Measurements from ENCODE around the gene TBC1D9B. TPM values are rescaled to one million over a fixed set of nuclear protein-coding genes. Genes with fewer than 3 reads are reported as not detected.

The TBC1D9B gene
- total and polyA plus RNA-seq, 4 experiments from 2014 or later, result 9.3 to 85.0 (median 61.1) TPM

DNA sequence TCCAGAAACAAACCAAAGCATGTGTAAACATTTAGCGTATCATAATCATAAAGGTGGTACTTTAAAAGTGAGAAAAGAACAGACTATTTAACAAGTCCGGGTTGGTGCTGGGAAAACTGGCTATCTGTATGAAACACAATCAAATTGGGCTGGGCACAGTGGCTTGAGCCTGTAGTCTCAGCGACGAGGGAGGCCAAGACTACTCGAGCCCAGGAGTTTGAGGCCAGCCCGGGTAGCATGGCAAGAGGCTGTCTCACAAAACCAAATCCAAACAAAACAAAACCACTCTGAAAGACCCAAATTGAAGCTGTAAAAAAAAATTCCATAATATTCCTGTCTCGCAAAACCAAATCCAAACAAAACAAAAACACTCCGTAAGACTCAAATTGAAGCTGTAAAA, 53.3 kb downstream of the TBC1D9B start:
- Mint-ChIP-seq H3K27ac (peak overlapping the region in 1 of 7 donors; percentile 72), H3K4me1 (peaks cover 8 to 34% (median 15%) of the 10 kb centered on the region in 4 donors), H3K27me3 (no peaks in the 10 kb centered on the region), H3K9me3 (no peaks in the 10 kb centered on the region), H3K4me3 (no peak overlapping the region), H3K36me3 (peaks cover 23 to 25% of the 10 kb centered on the region in 2 donors)
- H3K4me3 ChIP-seq (ENCODE audit: low read length in 2 of 2), result no peak overlapping the region
- intact Hi-C loops (cut with micrococcal nuclease), result no loop called here
- no peaks in the 10 kb centered on the region for H3K27me3 ChIP-seq (ENCODE audit: insufficient read depth, low read length)
- no peak for DNase-seq
- POLR2A ChIA-PET (ENCODE audit: partially characterized antibody), result no interaction called here
- CTCF ChIA-PET (ENCODE audit: partially characterized antibody), result interaction anchor here (0.5 kb wide), 1 partner anchor 151 kb away, joined by 3 read pairs; no protein-coding TSS in a partner anchor
- H3K36me3 ChIP-seq (ENCODE audit: insufficient read depth, low read length), result peaks cover 31% of the 10 kb centered on the region
- peaks cover 10% of the 10 kb centered on the region for H3K4me1 ChIP-seq (ENCODE audit: insufficient read depth, low read length)
- no peaks in the 10 kb centered on the region for H3K9me3 ChIP-seq (ENCODE audit: control insufficient read depth in 1 of 2, low read length in 2 of 2)
- no peak overlapping the region for H3K27ac ChIP-seq (ENCODE audit: low read depth, low read length)

- ChIA-PET POLR2A (ENCODE audit: partially characterized antibody) (no interaction called here), CTCF (ENCODE audit: partially characterized antibody) (interaction anchor here (1.2 kb wide), 1 partner anchor 16 kb away, joined by 3 read pairs; no protein-coding TSS in a partner anchor)
- no peak overlapping the region for H3K4me3 ChIP-seq (ENCODE audit: low read length in 2 of 2)
- intact Hi-C loops (cut with micrococcal nuclease), result no loop called here
- Mint-ChIP-seq H3K27me3 (no peaks in the 10 kb centered on the region), H3K9me3 (no peaks in the 10 kb centered on the region), H3K4me3 (no peak overlapping the region), H3K4me1 (peaks cover 8 to 26% (median 11%) of the 10 kb centered on the region in 4 donors), H3K27ac (peak overlapping the region in 1 of 7 donors; percentile 51), H3K36me3 (peaks cover 18 to 24% of the 10 kb centered on the region in 2 donors)
- peaks cover 41% of the 10 kb centered on the region for H3K36me3 ChIP-seq (ENCODE audit: insufficient read depth, low read length)
- peaks cover 6% of the 10 kb centered on the region for H3K4me1 ChIP-seq (ENCODE audit: insufficient read depth, low read length)
- no peaks in the 10 kb centered on the region for H3K27me3 ChIP-seq (ENCODE audit: insufficient read depth, low read length)
- no peak overlapping the region for H3K27ac ChIP-seq (ENCODE audit: low read depth, low read length)
- DNase-seq, result no peak
- no peaks in the 10 kb centered on the region for H3K9me3 ChIP-seq (ENCODE audit: control insufficient read depth in 1 of 2, low read length in 2 of 2)
These were observed 54.6 kb downstream of the TBC1D9B start for GRCh38 chr5:179852993-179853547.

- no peak overlapping the region for H3K4me3 ChIP-seq (ENCODE audit: low read length in 2 of 2)
- Mint-ChIP-seq H3K36me3 (peaks cover 43 to 66% of the 10 kb centered on the region in 2 donors), H3K4me3 (no peak overlapping the region), H3K27ac (peak overlapping the region in 3 of 7 donors; percentile 41 to 66 (median 58)), H3K27me3 (no peaks in the 10 kb centered on the region), H3K4me1 (peaks cover 7 to 12% (median 8%) of the 10 kb centered on the region in 4 donors), H3K9me3 (peaks cover 0 to 7% (median 2%) of the 10 kb centered on the region in 8 donors)
- DNase-seq, result no peak
- intact Hi-C loops (cut with micrococcal nuclease), result no loop called here
- CTCF ChIA-PET (ENCODE audit: partially characterized antibody), result interaction anchor here (0.5 kb wide), 1 partner anchor 98 kb away, joined by 3 read pairs; no protein-coding TSS in a partner anchor
- peaks cover 32% of the 10 kb centered on the region for H3K36me3 ChIP-seq (ENCODE audit: insufficient read depth, low read length)
- no peaks in the 10 kb centered on the region for H3K27me3 ChIP-seq (ENCODE audit: insufficient read depth, low read length)
- H3K9me3 ChIP-seq (ENCODE audit: control insufficient read depth in 1 of 2, low read length in 2 of 2), result no peaks in the 10 kb centered on the region
- H3K4me1 ChIP-seq (ENCODE audit: insufficient read depth, low read length), result peaks cover 12% of the 10 kb centered on the region
- no peak overlapping the region for H3K27ac ChIP-seq (ENCODE audit: low read depth, low read length)
- POLR2A ChIA-PET (ENCODE audit: partially characterized antibody), result no interaction called here
These were observed 66.1 kb downstream of the TBC1D9B start for GRCh38 chr5:179841621-179842020.

DNA sequence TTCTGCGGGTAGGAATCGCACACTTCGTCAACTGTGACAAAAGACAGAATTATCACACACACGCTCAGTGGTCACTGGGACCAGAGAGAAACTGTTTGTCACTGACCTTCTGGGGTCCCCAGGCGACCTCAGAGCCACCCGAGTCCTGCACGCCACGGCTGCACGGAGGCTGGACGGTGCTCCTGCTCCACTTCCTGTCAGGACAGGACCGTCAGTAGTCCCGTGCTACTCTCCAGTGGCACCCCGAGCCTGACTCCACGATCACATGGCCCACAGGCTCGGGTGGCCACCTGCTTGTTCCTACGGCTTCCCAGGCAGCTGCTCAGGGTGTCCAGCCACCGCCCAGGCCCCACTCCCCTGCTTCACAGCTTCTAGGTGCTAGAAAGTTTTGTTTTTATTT, 66.9 kb downstream of the TBC1D9B start:
- peaks cover 39% of the 10 kb centered on the region for H3K36me3 ChIP-seq (ENCODE audit: insufficient read depth, low read length)
- POLR2A ChIA-PET (ENCODE audit: partially characterized antibody), result no interaction called here
- CTCF ChIA-PET (ENCODE audit: partially characterized antibody), result no interaction called here

DNA sequence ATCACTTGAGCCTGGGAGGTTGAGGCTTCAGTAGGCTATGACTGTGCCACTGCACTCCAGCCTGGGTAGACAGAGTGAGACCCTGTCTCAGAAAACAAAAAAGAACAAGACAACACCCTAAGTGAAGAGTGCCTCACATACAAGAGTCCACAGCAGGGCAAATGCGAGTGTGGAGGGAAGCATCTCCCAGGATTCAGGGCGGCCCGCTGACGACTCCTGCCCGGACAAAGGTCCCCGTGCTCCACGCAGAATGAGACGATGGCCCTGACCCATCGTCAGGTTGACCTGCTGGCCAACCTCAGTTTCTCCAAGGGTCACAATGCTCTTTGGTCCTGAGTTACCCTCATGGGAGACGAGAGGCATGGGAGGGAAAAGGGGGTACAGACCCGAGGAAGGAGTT, 67.4 kb downstream of the TBC1D9B start:
- ChIA-PET CTCF (ENCODE audit: partially characterized antibody) (no interaction called here), POLR2A (ENCODE audit: partially characterized antibody) (interaction anchor here (1.1 kb wide), 1 partner anchor 17 kb away, joined by 3 read pairs; no protein-coding TSS in a partner anchor)
- Mint-ChIP-seq H3K27ac (peak overlapping the region in 5 of 7 donors; percentile 52 to 81 (median 77)), H3K27me3 (no peaks in the 10 kb centered on the region), H3K4me1 (peaks cover 12 to 25% (median 17%) of the 10 kb centered on the region in 4 donors), H3K4me3 (no peak overlapping the region), H3K36me3 (peaks cover 46 to 69% of the 10 kb centered on the region in 2 donors), H3K9me3 (peaks cover 0 to 5% (median 2%) of the 10 kb centered on the region in 8 donors)
- peaks cover 21% of the 10 kb centered on the region for H3K4me1 ChIP-seq (ENCODE audit: insufficient read depth, low read length)
- H3K27ac ChIP-seq (ENCODE audit: low read depth, low read length), result no peak overlapping the region
- H3K27me3 ChIP-seq (ENCODE audit: insufficient read depth, low read length), result no peaks in the 10 kb centered on the region
- no peaks in the 10 kb centered on the region for H3K9me3 ChIP-seq (ENCODE audit: control insufficient read depth in 1 of 2, low read length in 2 of 2)
- intact Hi-C loops (cut with micrococcal nuclease), result no loop called here
- no peak overlapping the region for H3K4me3 ChIP-seq (ENCODE audit: low read length in 2 of 2)
- no peak for DNase-seq
- H3K36me3 ChIP-seq (ENCODE audit: insufficient read depth, low read length), result peaks cover 39% of the 10 kb centered on the region

More for the DNA sequence above, 66.9 kb downstream of the TBC1D9B start:
- Mint-ChIP-seq H3K27ac (peak overlapping the region in 5 of 7 donors; percentile 36 to 77 (median 72)), H3K4me1 (peaks cover 11 to 21% (median 16%) of the 10 kb centered on the region in 4 donors), H3K9me3 (peaks cover 0 to 5% (median 2%) of the 10 kb centered on the region in 8 donors), H3K36me3 (peaks cover 45 to 66% of the 10 kb centered on the region in 2 donors), H3K27me3 (no peaks in the 10 kb centered on the region), H3K4me3 (no peak overlapping the region)
- no peak for DNase-seq
- Histone ChIP-seq H3K4me3 (ENCODE audit: low read length in 2 of 2) (no peak overlapping the region), H3K9me3 (ENCODE audit: control insufficient read depth in 1 of 2, low read length in 2 of 2) (no peaks in the 10 kb centered on the region), H3K27ac (ENCODE audit: low read depth, low read length) (no peak overlapping the region), H3K27me3 (ENCODE audit: insufficient read depth, low read length) (no peaks in the 10 kb centered on the region), H3K4me1 (ENCODE audit: insufficient read depth, low read length) (peaks cover 21% of the 10 kb centered on the region)
- intact Hi-C loops (cut with micrococcal nuclease), result no loop called here

DNA sequence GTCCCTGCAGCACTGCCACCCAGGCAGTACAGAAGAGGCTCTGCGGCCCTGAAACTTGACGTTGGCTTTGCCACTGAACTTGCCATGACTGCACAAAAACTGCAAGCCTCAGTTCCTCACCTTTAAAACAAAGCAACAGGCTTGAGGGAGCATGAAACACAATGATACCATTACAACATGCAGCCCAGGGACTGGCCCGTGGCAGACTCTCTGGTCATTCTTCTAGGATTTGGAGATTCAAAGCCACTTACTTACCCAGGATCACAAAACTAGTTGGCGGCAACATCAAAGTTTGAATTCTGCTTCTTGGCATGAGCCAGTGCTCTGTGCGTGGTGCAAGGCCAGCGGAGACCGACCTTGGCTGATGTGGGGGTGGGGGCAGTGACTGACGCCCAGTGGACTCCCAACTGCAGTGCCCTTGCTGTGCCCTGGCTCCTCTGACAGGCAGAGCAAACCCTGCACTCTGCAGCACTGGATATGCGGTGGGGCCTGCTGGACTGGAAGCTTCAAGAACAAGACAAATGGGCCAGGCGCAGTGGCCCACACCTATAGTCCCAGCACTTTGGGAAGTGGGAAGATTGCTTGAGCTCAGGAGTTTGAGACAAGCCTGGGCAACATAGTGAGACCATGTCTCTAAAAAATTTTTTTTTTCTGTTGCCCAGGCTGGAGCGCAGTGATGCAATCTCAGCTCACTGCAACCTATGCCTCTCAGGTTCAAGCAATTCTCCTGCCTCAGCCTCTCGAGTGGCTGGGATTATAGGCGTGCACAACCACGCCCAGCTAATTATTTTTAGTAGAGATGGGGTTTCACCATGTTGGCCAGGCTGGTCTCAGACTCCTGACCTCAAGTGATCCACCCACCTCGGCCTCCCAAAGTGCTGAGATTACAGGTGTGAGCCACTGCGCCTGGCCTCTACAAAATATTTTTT, 68.1 kb downstream of the TBC1D9B start:
- Mint-ChIP-seq H3K27me3 (no peaks in the 10 kb centered on the region), H3K36me3 (peaks cover 41 to 66% of the 10 kb centered on the region in 2 donors), H3K27ac (peak overlapping the region in 5 of 7 donors; percentile 8 to 82 (median 29)), H3K4me3 (no peak overlapping the region), H3K4me1 (peaks cover 12 to 26% (median 17%) of the 10 kb centered on the region in 4 donors), H3K9me3 (no peaks in the 10 kb centered on the region)
- Histone ChIP-seq H3K4me1 (ENCODE audit: insufficient read depth, low read length) (peaks cover 21% of the 10 kb centered on the region), H3K9me3 (ENCODE audit: control insufficient read depth in 1 of 2, low read length in 2 of 2) (no peaks in the 10 kb centered on the region), H3K4me3 (ENCODE audit: low read length in 2 of 2) (no peak overlapping the region), H3K27ac (ENCODE audit: low read depth, low read length) (no peak overlapping the region), H3K27me3 (ENCODE audit: insufficient read depth, low read length) (no peaks in the 10 kb centered on the region), H3K36me3 (ENCODE audit: insufficient read depth, low read length) (peaks cover 39% of the 10 kb centered on the region)
- DNase-seq, result no peak
- POLR2A ChIA-PET (ENCODE audit: partially characterized antibody), result interaction anchor here (1.1 kb wide), 1 partner anchor 18 kb away, joined by 3 read pairs; no protein-coding TSS in a partner anchor
- CTCF ChIA-PET (ENCODE audit: partially characterized antibody), result interaction anchor here (0.7 kb wide), 1 partner anchor 133 kb away, joined by 4 read pairs; no protein-coding TSS in a partner anchor
- intact Hi-C loops (cut with micrococcal nuclease), result loop anchor here (5.0 kb wide), 1 partner anchor 37 kb away; no protein-coding TSS in a partner anchor

Measured in CD4-positive, alpha-beta memory T cell (primary cell).